OCI-LY1 (cell line): ENCODE data around the gene SLC13A5.

Experiments used
- EZH2 ChIP-seq: fragments of 200-600 bp; sonication (generic), shearing (Covaris generic); IDR thresholded peaks from 2 replicates; pipeline ENCODE4 v1.8.0; 2017; ENCODE audit warnings: borderline replicate concordance, mixed run types, mild to moderate bottlenecking, antibody characterized with exemption, low read length, moderate library complexity, mixed read lengths
- TF ChIP-seq, protein P1 (sequence below): fragments of 200-600 bp; sonication (generic), shearing (Covaris generic); IDR thresholded peaks from 2 replicates; pipeline ENCODE4 v1.5.1; 2017; ENCODE audit warnings: mild to moderate bottlenecking, antibody characterized with exemption, low read length, moderate library complexity, mixed read lengths

DNA sequence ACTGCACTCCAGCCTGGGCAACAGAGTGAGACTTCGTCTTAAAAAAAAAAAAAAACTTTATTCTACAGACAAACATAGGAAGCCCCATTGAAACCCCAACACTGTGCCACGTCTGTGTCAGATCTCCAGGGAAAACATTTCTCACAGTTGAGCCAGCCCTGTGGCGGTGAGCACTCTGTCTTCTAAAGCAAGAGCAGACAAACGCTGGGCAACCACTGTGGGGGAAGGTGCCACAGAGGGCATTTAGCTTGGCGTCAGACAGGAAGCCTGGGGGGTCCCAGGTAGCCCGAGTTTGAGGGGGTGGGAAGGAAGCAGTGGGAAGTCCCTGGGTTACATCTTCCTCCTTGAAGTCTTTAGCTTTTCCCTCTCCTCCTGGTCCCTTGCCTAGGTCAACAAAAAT is 45.7 kb downstream of the SLC13A5 start:
- TF ChIP-seq, protein P1, sequence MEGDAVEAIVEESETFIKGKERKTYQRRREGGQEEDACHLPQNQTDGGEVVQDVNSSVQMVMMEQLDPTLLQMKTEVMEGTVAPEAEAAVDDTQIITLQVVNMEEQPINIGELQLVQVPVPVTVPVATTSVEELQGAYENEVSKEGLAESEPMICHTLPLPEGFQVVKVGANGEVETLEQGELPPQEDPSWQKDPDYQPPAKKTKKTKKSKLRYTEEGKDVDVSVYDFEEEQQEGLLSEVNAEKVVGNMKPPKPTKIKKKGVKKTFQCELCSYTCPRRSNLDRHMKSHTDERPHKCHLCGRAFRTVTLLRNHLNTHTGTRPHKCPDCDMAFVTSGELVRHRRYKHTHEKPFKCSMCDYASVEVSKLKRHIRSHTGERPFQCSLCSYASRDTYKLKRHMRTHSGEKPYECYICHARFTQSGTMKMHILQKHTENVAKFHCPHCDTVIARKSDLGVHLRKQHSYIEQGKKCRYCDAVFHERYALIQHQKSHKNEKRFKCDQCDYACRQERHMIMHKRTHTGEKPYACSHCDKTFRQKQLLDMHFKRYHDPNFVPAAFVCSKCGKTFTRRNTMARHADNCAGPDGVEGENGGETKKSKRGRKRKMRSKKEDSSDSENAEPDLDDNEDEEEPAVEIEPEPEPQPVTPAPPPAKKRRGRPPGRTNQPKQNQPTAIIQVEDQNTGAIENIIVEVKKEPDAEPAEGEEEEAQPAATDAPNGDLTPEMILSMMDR: no peak
- TF ChIP-seq EZH2: no peak
